NB4 (cell line): ENCODE data around the gene BCKDHB.
"Not testable (repeated sequence)": the region's sequence is repeated elsewhere in the genome, so short reads cannot be mapped to it uniquely, and the experiment has no call there.

Source experiments
- POLR2A ChIP-seq: IDR thresholded peaks from 2 replicates; pipeline ENCODE4 v1.6.1; 2011; ENCODE audit warnings: mild to moderate bottlenecking; ENCODE audit not compliant: insufficient read length; ENCODE audit errors: extremely low read depth
- TF ChIP-seq, protein P1 (sequence below): IDR thresholded peaks from one replicate; pipeline ENCODE4 v1.5.1; 2012; ENCODE audit warnings: low read depth, low read length
- TF ChIP-seq, protein P2 (sequence below): IDR thresholded peaks from 2 replicates; pipeline ENCODE4 v1.6.1; 2011; ENCODE audit warnings: low read depth, low read length

DNA sequence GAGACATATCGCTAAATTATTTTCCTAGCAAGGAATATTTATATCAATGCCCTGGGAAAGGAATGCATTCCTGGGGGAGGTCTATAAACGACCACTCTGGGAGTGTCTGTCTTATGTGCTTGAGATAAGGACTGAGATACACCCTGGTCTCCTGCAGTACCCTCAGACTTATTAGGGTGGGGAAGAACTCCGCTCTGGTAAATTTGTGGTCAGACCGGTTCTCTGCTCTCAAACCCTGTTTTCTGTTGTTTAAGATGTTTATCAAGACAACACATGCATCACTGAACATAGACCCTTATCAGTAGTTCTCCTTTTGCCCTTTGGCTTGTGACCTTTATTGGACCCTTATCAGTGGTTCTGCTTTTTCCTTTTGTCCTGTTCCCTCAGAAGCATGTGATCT, 188.1 kb downstream of the BCKDHB start:
- TF ChIP-seq, protein P1, sequence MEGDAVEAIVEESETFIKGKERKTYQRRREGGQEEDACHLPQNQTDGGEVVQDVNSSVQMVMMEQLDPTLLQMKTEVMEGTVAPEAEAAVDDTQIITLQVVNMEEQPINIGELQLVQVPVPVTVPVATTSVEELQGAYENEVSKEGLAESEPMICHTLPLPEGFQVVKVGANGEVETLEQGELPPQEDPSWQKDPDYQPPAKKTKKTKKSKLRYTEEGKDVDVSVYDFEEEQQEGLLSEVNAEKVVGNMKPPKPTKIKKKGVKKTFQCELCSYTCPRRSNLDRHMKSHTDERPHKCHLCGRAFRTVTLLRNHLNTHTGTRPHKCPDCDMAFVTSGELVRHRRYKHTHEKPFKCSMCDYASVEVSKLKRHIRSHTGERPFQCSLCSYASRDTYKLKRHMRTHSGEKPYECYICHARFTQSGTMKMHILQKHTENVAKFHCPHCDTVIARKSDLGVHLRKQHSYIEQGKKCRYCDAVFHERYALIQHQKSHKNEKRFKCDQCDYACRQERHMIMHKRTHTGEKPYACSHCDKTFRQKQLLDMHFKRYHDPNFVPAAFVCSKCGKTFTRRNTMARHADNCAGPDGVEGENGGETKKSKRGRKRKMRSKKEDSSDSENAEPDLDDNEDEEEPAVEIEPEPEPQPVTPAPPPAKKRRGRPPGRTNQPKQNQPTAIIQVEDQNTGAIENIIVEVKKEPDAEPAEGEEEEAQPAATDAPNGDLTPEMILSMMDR, result not testable (repeated sequence)
- not testable (repeated sequence) for TF ChIP-seq POLR2A
- TF ChIP-seq, protein P2, sequence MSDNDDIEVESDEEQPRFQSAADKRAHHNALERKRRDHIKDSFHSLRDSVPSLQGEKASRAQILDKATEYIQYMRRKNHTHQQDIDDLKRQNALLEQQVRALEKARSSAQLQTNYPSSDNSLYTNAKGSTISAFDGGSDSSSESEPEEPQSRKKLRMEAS, result not testable (repeated sequence)
